Adrenal gland (tissue), 5 donors: ENCODE measurements around the gene SLC22A12.

Experiments used
- CTCF ChIP-seq, 6 experiments: fragments of 450-650 bp in 4 of 6; fragments of 200-600 bp in 2 of 6; sonication (generic) in 1 of 6; IDR thresholded peaks; 1 replicate in 5 of 6; 2 replicates in 1 of 6; pipeline versions ENCODE4 v1.5.1 to v1.8.0; 2016 to 2021; ENCODE audit warnings: antibody characterized with exemption in 6 of 6, mild to moderate bottlenecking in 2 of 6, moderate library complexity in 1 of 6
- POLR2A ChIP-seq, 2 donors: fragments of 450-650 bp; IDR thresholded peaks; one replicate each; pipeline ENCODE4 v1.6.1; 2017; ENCODE audit warnings: antibody characterized with exemption in 2 of 2, mild to moderate bottlenecking in 2 of 2, moderate library complexity in 1 of 2
- donor health status: DM: no; HTN: no; CAD: no.

DNA sequence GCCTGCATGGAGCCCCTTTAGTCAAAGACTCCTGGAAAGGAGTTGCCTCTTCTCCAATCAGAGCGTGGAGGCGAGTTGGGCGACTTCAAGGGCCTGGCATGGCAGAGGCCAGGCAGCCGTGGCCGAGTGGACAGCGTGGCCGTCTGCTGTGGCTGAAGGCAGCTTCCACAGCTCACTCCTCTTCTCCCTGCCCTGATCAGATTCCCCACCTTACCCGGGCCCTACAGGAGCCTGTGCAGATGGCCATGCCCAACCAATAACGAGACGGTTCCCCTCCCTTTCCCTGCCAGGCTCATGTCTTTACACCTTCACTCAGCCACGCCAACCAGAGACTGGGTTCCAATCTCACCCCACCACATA lies 20.0 kb upstream of the SLC22A12 start:
- TF ChIP-seq CTCF (IDR thresholded peaks at IDR 0.05) (no peak), POLR2A (IDR thresholded peaks at IDR 0.05) (no peak)
